ENCODE measurements around the gene CBX7.
"Not testable (repeated sequence)": the region's sequence is repeated elsewhere in the genome, so short reads cannot be mapped to it uniquely, and the experiment has no call there.

DNA sequence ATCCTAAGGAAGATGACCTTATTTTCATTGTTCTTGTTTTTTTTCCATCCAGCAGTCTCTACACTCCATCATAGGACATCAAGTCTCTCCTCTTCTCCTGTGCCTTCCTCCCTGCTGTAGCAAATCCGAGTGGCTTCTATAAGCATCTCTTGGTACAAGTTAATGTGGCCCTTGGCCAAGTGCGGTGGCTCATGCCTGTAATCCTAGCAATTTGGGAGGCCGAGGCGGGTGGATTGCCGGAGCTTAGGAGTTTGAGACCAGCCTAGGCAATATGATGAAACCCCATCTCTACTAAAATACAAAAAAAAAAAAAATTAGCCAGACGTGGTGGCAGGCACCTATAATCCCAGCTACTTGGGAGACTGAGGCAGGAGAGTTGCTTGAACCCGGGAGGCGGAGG is 3.6 kb upstream of the CBX7 start:
- TF ChIP-seq CTCF (conservative IDR thresholded peaks at IDR 0.05; ENCODE audit: low read length); EZH2phosphoT487 (IDR thresholded peaks at IDR 0.05; ENCODE audit: borderline replicate concordance, low read depth, low read length): not testable (repeated sequence)

Measured in OCI-LY7 (cell line).